UCSD-AML1 (cell line): ENCODE results near the gene AGPS.
"Not testable (repeated sequence)": the region's sequence is repeated elsewhere in the genome, so short reads cannot be mapped to it uniquely, and the experiment has no call there.

Source experiments
- DNase-seq: peaks from one replicate; lab custom pipeline; 2025; ENCODE audit not compliant: unreplicated experiment; lab: John Stamatoyannopoulos, UW

The AGPS gene

GRCh38 chr2:177410629-177411028 lies 18.1 kb downstream of the AGPS start:
- not testable (repeated sequence) for DNase-seq

- no peak for DNase-seq
Measured at GRCh38 chr2:177413703-177414102, 21.1 kb downstream of the AGPS start.

DNA sequence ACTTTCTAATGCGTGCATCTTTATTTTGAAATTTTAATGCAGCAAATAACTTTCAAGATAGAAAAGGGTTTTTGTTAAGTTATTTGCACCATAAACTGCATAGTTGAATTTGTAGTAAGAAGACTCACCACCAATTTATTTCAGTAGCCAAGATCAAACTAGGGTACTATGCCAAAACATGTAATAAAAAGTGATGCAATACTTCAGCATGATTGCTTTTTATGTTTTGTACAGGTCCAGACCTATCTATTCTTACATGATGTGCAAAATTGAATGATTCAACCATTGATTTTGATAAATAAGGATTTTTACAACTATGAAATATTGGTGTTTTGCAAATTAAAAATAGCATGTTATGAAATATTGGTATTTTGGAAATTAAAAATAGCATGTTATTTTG lies 26.7 kb downstream of the AGPS start:
- DNase-seq = no peak

DNA sequence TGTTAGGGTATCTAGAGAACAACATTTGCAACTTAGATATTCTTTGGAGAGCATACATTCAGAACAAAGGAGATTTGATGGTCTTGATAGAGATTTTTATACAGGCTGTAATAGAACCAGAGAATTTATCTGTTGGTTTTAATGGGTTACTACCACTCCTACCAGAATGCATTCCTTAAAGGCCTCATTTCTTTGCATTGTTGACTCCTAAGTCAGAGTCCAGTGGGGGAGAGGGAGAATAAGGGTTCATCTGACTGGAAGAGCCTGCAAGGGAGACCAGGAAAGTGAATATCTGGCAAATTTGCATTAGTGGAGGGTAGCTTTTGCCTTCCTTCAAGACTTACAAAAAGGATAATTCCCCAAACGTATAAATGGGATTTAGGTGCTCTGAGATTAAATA lies 29.7 kb downstream of the AGPS start:
- no peak for DNase-seq

- not testable (repeated sequence) for DNase-seq
Measured at GRCh38 chr2:177424120-177424519, 31.5 kb downstream of the AGPS start.

- DNase-seq = not testable (repeated sequence)
Measured at GRCh38 chr2:177424620-177425019, 32.0 kb downstream of the AGPS start.

DNA sequence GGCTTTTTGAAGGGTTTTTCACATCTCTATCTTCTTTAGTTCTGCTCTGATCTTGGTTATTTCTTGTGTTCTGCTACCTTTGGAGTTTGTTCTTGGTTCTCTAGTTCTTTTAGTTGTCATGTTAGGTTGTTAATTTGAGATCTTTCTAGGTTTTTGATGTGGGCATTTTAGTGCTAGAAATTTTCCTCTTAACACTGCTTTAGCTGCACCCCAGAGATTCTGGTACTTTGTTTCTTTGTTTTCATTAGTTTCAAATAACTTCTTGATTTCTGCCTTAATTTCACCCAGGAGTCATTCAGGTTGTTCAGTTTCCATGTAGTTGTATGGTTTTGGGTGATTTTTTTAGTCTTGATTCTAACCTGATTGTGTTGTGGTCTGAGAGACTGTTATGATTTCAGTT lies 34.7 kb downstream of the AGPS start:
- no peak for DNase-seq

GRCh38 chr2:177427936-177428335 lies 35.4 kb downstream of the AGPS start:
- DNase-seq = not testable (repeated sequence)

DNA sequence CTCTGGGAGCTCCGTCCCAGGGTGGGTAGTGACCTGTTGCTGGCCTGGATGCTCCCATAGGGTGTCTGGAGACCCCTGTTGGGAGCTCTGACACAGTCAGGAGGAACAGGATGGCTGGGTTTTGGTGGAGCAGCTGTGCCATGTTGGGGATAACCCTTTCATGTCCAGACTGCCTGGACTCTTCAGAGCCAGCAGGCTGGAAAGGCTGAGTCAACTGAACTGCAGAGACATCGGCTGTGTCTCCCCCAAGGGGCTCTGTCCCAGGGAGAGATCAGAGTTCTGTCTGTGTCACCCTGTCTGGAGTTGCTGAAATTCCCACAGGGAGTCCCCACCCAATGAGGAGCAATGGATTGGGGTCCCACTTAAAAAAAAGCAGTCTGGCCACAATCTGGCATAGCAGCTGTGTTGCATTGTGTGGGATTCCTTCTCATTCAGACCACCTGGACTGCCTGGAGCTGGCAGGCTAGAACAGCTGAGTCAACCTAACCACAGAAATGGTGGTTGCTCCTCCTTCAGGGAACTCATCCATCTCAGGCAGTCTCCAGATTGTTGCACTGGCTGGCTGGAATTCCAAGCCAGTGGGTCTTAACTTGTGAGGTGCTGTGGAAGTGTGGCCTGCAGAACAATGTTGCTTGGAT lies 37.2 kb downstream of the AGPS start:
- DNase-seq = no peak

- no peak for DNase-seq
Measured at GRCh38 chr2:177430411-177430810, 37.8 kb downstream of the AGPS start.

DNA sequence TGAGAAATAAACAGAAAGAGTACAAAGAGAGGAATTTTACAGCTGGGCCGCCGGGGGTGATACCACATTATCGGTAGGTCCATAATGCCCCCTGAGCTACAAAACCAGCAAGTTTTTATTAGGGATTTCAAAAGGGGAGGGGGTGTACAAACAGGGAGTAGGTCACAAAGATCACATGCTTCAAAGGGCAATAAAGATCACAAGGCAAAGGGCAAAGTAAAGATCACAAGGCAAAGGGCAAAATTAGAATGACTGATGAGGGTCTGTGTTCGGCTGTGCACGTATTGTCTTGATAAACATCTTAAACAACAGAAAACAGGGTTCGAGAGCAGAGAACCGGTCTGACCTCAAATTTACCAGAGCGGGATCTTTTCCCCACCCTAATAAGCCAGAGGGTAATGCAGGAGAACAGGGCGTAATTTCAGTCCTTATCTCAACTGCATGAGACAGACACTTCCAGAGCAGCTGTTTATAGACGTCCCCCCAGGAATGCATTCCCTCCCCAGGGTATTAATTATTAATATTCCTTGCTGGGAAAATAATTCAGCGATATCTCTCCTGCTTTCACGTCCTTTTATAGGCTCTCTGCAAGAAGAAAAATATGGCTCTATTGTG lies 38.6 kb downstream of the AGPS start:
- DNase-seq = not testable (repeated sequence)

- no peak for DNase-seq
Measured at GRCh38 chr2:177432703-177433102, 40.1 kb downstream of the AGPS start.

DNA sequence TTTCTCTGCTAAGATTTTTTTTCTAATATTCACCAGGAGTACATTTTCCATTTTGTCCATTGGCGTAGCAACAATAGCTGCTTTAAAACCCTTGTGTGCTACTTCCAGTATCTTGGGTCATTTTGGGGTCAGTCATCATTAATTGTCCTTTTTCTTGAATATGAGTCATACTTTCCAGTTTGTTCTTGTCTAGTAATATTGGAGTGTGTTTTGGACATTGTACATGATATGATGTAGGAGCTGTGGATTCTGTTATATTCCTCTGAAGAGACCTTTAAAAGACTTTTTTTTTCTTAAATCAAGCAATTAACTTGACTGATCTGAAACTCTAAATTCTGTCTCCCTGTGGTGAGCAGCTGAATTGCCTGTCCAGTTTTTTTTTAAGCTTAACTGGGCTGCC lies 40.8 kb downstream of the AGPS start:
- DNase-seq = no peak

- no peak for DNase-seq
Measured at GRCh38 chr2:177434475-177434874, 41.9 kb downstream of the AGPS start.

- no peak for DNase-seq
Measured at GRCh38 chr2:177445200-177445599, 52.6 kb downstream of the AGPS start.

DNA sequence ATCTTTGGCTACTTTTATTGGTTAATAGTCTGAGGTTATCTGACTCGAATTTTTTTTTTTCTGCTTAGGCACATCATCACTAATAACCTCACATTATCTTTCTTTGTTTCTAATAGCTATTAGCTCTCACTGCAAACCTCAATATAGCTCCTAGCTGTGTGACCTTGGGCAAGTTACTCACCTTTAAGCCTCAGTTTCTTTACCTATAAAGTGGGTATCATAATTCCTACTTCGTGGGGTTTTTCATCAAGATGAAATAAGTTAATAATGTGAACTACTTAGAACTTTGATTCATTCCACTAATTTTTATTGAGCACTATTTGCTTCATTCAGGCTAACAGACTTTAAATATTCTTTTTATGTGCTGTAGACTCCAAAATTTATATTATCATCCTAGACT lies 55.5 kb downstream of the AGPS start:
- no peak for DNase-seq

- DNase-seq = no peak
Measured at GRCh38 chr2:177449159-177449558, 56.6 kb downstream of the AGPS start.

- no peak for DNase-seq
Measured at GRCh38 chr2:177455187-177455586, 62.6 kb downstream of the AGPS start.

DNA sequence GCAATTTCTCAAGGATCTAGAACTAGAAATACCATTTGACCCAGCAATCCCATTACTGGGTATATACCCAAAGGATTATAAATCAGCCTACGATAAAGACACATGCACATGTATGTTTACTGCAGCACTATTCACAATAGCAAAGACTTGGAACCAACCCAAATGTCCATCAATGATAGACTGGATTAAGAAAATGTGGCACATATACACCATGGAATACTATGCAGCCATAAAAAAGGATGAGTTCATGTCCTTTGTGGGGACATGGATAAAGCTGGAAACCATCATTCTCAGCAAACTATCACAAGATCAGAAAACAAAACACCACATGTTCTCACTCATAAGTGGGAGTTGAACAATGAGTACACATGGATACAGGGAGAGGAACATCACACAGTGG lies 67.2 kb downstream of the AGPS start:
- DNase-seq = not testable (repeated sequence)

GRCh38 chr2:177460973-177461585 lies 68.5 kb downstream of the AGPS start:
- DNase-seq = no peak

GRCh38 chr2:177464549-177464948 lies 72.0 kb downstream of the AGPS start:
- no peak for DNase-seq

- no peak for DNase-seq
Measured at GRCh38 chr2:177465400-177466138, 73.0 kb downstream of the AGPS start.
